Measurements from ENCODE around the gene FAM229A.
A peak's percentile ranks its signal among the peaks of the same experiment; 100 is the strongest.

FAM229A gene

GRCh38 chr1:32346532-32347157 is 15.6 kb downstream of the FAM229A start:
- no peak for DNase-seq

GRCh38 chr1:32345289-32345827 is 16.9 kb downstream of the FAM229A start:
- DNase-seq, result peak; percentile 20

GRCh38 chr1:32342704-32343103 is 19.6 kb downstream of the FAM229A start:
- no peak for DNase-seq

- no peak for DNase-seq
Observed at GRCh38 chr1:32341971-32342370, 20.3 kb downstream of the FAM229A start.

GRCh38 chr1:32341186-32341757 is 21.0 kb downstream of the FAM229A start:
- DNase-seq, result no peak

GRCh38 chr1:32339363-32339978 is 22.8 kb downstream of the FAM229A start:
- no peak for DNase-seq

GRCh38 chr1:32338637-32339145 is 23.6 kb downstream of the FAM229A start:
- DNase-seq, result no peak

- DNase-seq, result no peak
Observed at GRCh38 chr1:32337855-32338636, 24.2 kb downstream of the FAM229A start.

GRCh38 chr1:32336963-32337675 is 25.2 kb downstream of the FAM229A start:
- DNase-seq, result no peak

- DNase-seq, result no peak
Observed at GRCh38 chr1:32336591-32336932, 25.7 kb downstream of the FAM229A start.

GRCh38 chr1:32335790-32336590 is 26.3 kb downstream of the FAM229A start, which contains the start of gene MARCKSL1:
Gene MARCKSL1, minus strand, starts transcription at chr1:32336233. Its CDS starts 200 bp downstream, at chr1:32336033.
- peak; percentile 52 for DNase-seq

- DNase-seq, result no peak
Observed at GRCh38 chr1:32335535-32335789, 26.8 kb downstream of the FAM229A start.

GRCh38 chr1:32334864-32335534 is 27.3 kb downstream of the FAM229A start:
- DNase-seq, result peak; percentile 22

GRCh38 chr1:32334274-32334861 is 27.9 kb downstream of the FAM229A start:
- DNase-seq, result no peak

- DNase-seq, result no peak
Observed at GRCh38 chr1:32333251-32333963, 28.9 kb downstream of the FAM229A start.

GRCh38 chr1:32332290-32333079 is 29.8 kb downstream of the FAM229A start:
- no peak for DNase-seq

- DNase-seq, result no peak
Observed at GRCh38 chr1:32331549-32331948, 30.7 kb downstream of the FAM229A start.

GRCh38 chr1:32330558-32331151 is 31.6 kb downstream of the FAM229A start:
- DNase-seq, result no peak

- no peak for DNase-seq
Observed at GRCh38 chr1:32329931-32330466, 32.3 kb downstream of the FAM229A start.
